22Rv1 (cell line): ENCODE results near the gene U2AF1.
"Not testable (repeated sequence)": the region's sequence is repeated elsewhere in the genome, so short reads cannot be mapped to it uniquely, and the experiment has no call there.

Source experiments
- ZFX ChIP-seq: fragments of 450-650 bp; IDR thresholded peaks from 2 replicates; pipeline ENCODE4 v1.6.1; 2017; ENCODE audit warnings: antibody characterized with exemption, borderline replicate concordance
- TF ChIP-seq, protein P1 (sequence below): fragments of 450-650 bp; IDR thresholded peaks from 2 replicates; pipeline ENCODE4 v1.5.1; 2017; ENCODE audit warnings: mild to moderate bottlenecking

GRCh38 chr21:43045876-43046821, 61.2 kb downstream of the U2AF1 start:
- TF ChIP-seq, protein P1, sequence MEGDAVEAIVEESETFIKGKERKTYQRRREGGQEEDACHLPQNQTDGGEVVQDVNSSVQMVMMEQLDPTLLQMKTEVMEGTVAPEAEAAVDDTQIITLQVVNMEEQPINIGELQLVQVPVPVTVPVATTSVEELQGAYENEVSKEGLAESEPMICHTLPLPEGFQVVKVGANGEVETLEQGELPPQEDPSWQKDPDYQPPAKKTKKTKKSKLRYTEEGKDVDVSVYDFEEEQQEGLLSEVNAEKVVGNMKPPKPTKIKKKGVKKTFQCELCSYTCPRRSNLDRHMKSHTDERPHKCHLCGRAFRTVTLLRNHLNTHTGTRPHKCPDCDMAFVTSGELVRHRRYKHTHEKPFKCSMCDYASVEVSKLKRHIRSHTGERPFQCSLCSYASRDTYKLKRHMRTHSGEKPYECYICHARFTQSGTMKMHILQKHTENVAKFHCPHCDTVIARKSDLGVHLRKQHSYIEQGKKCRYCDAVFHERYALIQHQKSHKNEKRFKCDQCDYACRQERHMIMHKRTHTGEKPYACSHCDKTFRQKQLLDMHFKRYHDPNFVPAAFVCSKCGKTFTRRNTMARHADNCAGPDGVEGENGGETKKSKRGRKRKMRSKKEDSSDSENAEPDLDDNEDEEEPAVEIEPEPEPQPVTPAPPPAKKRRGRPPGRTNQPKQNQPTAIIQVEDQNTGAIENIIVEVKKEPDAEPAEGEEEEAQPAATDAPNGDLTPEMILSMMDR, result not testable (repeated sequence)
- not testable (repeated sequence) for TF ChIP-seq ZFX
